Uterus (tissue), 2 donors: ENCODE results near the gene EIF3L.

ENCODE experiments used
- CTCF ChIP-seq, 4 experiments: fragments of 200-600 bp in 2 of 4; fragments of 450-650 bp in 2 of 4; sonication (generic) in 2 of 4; IDR thresholded peaks; one replicate each; pipeline ENCODE4 v1.5.1; 2016 to 2019; ENCODE audit warnings: antibody characterized with exemption in 4 of 4, mild to moderate bottlenecking in 2 of 4, moderate library complexity in 1 of 4
- POLR2A ChIP-seq, 2 donors: fragments of 450-650 bp; IDR thresholded peaks; one replicate each; pipeline ENCODE4 v1.6.1; 2016; ENCODE audit warnings: antibody characterized with exemption in 2 of 2, mild to moderate bottlenecking in 1 of 2, moderate library complexity in 1 of 2

GRCh38 chr22:37918580-37919270 lies 69.5 kb downstream of the EIF3L start:
- no peak for TF ChIP-seq CTCF (IDR thresholded peaks at IDR 0.05)
- TF ChIP-seq POLR2A (IDR thresholded peaks at IDR 0.05) = no peak
